Dedifferentiated amniotic fluid mesenchymal stem cell (primary cell): ENCODE results near the gene KIF26A.
"Not testable (repeated sequence)": the region's sequence is repeated elsewhere in the genome, so short reads cannot be mapped to it uniquely, and the experiment has no call there.

ENCODE experiments used
- DNase-seq: peaks from one replicate; pipeline ENCODE4 v3.0.0-alpha.2; 2016; ENCODE audit errors: extremely low spot score

Gene KIF26A

DNA sequence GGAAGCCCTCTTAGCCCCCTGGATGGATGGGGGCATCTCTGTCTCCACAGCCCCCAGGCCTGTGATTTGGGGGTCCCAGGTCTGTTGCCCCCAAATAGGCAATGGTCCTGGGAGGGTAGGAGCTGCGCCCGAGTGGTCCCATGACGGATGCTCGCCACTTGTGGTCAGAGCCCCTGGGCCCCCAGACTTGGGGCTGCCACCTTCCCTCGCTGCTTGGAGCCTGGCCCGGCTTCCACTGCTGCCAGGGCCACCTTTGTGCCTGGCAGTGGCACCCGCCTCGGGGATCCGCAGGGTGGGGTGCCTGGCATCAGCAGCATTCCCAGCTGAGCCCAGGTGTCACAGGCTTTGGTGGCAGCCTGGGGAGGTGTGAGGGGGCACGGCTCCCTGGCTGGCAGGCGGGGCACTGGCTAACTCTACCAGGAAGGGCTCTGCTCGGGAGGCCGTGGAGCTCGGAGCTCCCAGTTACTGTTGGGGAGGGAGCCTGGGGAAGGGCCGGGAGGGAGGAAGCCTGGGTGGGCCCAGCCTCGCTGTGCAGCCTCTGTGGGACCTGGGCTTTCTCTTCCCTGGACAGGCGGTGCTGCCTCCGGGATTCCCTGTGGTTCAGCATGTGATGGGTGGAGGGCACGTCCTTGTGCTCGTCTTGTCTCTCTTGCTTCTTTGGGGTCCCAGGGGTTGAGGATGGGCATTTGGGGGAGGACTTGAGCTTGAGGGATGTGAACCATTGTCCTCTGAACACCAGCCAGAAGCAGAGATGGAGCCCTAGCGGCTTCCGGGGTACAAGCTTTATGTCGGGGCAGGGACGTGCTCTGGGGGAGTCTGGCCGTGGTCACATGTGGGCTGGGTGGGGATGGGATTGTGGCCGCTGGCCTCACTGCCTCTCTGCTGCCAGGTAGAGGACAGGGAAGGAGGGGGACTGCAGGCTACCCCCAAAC lies 5.4 kb downstream of the KIF26A start:
- DNase-seq, result no peak

DNA sequence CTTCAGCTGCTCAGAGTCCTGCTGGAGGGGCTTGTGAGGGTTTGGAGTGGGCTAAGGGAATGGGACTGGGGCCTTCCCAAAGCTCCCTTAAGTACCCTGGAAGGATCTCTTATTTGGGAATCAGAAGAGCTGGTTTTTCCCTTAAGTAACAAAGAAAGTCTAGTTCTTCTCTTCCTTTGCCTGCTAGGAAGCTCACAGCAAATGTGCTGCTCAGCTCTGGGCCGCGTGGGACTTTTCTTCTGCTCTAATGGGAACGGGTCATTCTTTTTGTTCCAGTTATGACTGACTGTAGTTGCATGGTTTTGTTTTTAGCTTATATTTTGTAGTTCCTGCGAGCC lies 6.0 kb downstream of the KIF26A start:
- no peak for DNase-seq

DNA sequence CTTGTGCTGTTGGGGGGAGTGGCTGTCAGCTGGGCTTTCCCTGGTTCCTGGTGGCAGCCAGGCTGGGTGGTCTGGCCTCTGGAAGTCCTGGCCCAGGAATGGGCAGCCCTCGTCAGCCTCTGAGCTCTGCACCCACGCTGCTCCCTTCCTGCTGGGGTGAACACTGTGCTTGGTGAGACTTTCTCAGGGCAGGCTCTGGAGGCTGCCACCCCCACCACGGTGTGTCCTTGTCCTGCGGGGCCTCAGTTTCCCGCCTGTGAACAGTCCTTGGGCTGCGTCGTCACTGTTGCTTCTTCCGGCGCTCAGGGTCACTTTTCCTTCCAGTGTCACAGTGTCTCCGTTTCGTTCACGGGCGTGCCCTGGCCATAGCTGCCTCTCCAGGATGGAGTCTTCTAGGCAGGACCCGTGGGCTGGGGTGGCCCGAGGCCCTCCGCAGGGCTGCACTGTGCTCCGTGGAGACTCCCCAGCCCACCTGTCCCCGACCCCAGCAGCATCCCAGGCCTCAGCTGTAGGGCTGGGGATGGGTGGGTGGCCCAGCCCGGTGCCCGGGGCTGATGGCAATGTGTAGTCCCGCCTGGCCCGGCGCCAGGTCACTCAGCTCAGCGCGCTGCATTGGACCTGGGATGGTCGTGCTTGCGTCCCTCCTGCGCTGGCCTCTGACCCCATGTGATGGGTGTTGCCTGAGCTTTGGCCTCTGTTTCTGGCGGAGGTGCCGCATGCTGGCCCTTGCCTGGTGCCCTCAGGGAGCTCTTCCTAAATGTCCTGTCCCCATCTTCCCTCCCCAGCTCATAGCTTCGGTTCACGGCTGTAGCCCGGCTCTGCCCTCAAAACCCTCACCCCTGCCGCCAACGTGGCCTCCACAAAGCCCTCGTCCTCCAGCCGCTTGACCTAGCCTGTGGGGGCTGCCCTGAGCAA lies 6.8 kb downstream of the KIF26A start:
- DNase-seq, result no peak

- DNase-seq, result no peak
Measured at GRCh38 chr14:104145826-104146601, 7.6 kb downstream of the KIF26A start.

DNA sequence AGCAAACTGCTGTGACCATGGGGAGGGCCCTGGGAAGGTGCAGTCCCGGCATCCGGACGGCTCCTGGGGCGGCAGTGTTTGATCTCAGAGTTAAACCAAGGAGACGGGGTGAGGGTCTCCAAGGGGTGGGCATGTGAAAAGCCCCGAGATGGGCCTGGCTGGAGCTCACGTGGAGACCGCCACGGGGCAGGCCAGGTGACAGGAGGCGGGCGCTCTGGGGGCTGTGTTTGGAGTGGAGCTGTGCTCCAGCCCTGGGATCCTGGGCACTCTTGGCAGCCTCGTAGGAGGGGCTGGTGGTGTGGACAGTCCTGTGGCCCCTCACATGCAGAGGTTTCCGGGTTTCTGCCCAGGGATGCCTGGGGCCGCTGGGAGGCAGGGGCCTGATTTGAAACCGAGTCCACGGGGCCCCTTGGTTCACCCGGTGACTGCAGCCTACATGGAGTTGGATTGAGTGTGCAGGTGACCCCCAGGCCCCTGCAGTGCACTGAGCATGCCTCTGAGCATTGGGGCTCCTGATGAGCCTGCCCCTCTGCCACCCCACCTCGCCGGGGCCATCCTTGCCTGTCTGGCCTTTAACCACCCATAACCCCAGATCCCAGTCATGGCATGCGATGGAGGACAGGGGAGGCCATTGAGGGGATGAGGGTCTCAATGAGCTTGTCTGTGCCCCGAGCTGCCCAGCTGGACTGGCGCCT lies 8.4 kb downstream of the KIF26A start:
- no peak for DNase-seq

GRCh38 chr14:104147346-104148125 lies 9.1 kb downstream of the KIF26A start:
- DNase-seq, result no peak

GRCh38 chr14:104148433-104149277 lies 10.3 kb downstream of the KIF26A start:
- DNase-seq, result no peak

DNA sequence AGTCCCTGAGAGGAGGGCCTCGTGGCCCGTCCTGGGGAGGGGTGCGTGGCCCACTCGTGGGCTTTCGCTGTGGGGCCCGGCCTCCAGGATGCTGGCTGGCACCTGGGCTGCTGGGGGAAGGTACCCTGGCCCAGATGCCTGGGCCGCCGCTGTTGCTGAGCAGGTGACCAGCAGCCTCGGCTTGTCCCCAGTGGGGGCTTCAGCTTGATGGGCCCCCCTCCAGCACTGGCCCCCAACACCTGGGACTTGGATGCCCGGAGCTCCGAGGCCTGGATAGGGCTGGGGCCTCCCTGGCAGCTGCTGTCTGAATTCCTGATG lies 10.8 kb downstream of the KIF26A start:
- no peak for DNase-seq

DNA sequence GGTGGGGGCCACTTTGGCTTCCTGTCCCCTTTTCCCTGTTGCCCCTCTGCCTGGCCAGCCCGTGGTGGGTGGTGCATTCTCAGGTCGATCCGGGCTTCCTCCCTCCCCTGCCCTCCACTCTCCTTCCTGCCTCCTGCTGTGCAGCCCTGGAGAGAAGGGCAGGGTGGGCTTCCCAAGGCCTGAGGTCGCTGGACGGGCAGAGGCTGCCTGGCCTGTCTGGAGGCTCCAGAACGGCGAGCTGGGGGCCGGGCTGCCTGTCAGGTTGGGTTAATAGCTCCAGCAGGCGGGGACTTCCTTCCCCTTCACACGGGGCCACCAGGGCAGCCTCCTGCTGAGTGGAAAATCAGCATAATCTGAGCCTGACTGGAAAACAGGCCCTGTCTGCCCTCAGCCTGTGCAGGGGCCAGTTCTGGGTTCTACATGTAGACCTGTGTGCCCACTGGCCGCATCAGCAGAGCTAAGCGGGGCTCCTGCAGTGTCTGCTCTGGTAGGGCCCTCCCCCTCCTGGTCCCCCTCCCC lies 11.3 kb downstream of the KIF26A start:
- no peak for DNase-seq

GRCh38 chr14:104150136-104151025 lies 12.0 kb downstream of the KIF26A start:
- DNase-seq, result no peak

GRCh38 chr14:104151026-104151381 lies 12.6 kb downstream of the KIF26A start:
- DNase-seq, result no peak

- no peak for DNase-seq
Measured at GRCh38 chr14:104151566-104152245, 13.3 kb downstream of the KIF26A start.

DNA sequence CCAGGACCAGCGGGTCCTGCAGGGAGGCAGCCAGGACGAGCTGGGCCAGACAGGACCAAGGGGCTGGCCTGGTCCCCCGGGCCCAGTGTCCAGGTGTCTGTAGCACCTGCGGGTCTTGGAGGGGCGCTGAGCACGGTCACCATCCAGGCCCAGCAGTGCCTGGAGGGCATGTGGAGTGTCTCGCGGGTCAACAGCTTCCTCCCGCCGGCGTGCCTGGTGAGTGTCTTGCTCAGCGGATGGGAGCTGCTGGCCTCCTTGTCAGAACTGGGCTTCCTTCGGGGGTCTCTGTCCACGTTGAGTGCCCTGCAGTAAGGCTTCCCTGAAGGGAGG lies 13.8 kb downstream of the KIF26A start:
- DNase-seq, result no peak

- no peak for DNase-seq
Measured at GRCh38 chr14:104152686-104153393, 14.5 kb downstream of the KIF26A start.

- not testable (repeated sequence) for DNase-seq
Measured at GRCh38 chr14:104153394-104153755, 15.0 kb downstream of the KIF26A start.

GRCh38 chr14:104154246-104154645 lies 15.9 kb downstream of the KIF26A start:
- DNase-seq, result no peak

- no peak for DNase-seq
Measured at GRCh38 chr14:104155513-104155912, 17.1 kb downstream of the KIF26A start.

DNA sequence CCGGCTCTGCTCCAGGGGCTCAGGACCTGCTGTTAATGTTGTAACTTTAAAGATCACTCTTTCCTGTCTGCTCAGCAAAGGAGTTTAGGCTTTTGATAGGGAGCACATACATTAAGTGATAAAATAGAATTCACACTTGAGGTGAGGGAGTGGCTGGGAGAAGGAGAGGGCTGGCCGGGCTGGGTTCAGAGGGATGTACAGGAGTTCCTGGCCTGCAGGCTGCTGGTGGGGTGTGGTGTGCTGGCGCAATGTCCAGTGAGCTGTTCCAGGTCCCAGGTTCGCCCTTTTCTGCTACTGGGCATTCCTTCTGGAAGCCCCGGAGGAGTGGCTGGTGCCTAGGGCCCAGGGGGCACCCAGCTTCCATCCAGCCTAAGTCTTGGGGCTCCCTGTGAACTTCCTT lies 17.8 kb downstream of the KIF26A start:
- no peak for DNase-seq
